GM21717 (cell line): ENCODE measurements around the gene ZNF821.
"Not testable (repeated sequence)": the region's sequence is repeated elsewhere in the genome, so short reads cannot be mapped to it uniquely, and the experiment has no call there.

Source experiments
- ATAC-seq: cut with Tn5 transposase; IDR thresholded peaks from one replicate; pipeline ENCODE4 v1.9.1; 2021; ENCODE audit warnings: mild to moderate bottlenecking, moderate library complexity; ENCODE audit not compliant: unreplicated experiment

The ZNF821 gene

DNA sequence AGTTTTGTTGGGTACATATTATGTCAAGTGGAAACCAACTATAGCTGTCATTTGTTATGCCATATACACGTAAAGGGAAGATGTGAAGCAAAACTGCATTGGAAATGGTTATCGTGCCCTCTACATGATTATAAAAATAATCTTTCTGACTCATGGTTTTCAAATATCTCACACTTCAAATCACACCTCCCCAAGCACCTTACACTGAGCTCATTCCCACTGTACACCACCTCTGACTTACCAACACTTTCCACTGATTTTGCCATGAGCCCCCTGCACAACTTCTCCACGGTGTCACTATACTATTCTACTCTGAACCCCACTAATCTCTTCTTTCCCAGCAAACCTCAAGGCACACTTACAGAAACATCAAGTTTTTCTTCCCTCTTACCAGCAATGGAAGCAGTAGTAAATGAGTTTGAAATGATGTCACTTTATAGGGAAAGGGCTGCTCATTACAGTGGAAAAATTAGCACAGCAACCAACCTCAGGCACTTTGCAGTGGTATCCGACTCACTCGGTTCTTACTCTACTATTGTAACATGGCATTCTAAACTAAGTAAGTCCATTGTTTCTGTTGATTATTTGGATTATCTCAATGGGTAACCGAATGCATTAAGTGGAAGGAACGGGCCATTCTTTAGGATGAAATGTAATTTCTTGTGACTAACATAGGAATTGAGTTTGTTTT is 18.7 kb downstream of the ZNF821 start:
- ATAC-seq: no peak

DNA sequence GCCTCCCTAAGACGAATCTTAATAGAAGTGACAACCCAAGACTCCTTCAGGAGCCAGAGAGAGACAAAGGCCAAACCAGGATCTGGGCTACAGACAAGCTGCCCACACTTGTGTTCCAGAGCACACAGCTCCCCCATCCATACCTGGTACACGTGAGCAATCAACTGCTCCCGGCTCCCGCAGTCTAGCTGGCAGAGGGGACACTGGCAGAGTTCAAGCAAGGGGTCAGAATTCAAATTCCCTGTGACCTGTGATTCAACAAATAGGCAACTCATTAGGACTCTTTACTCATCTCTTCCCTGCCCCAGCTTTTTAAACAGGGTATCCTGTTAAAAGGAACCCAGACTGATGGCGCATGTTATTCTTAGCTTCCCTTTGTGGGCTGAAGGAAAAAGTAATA is 20.0 kb downstream of the ZNF821 start:
- ATAC-seq: no peak

- no peak for ATAC-seq
These were observed 24.0 kb downstream of the ZNF821 start for GRCh38 chr16:71859762-71860521.

- ATAC-seq: no peak
These were observed 27.9 kb downstream of the ZNF821 start for GRCh38 chr16:71855937-71856662.

GRCh38 chr16:71854369-71854948 is 29.5 kb downstream of the ZNF821 start:
- ATAC-seq: no peak

DNA sequence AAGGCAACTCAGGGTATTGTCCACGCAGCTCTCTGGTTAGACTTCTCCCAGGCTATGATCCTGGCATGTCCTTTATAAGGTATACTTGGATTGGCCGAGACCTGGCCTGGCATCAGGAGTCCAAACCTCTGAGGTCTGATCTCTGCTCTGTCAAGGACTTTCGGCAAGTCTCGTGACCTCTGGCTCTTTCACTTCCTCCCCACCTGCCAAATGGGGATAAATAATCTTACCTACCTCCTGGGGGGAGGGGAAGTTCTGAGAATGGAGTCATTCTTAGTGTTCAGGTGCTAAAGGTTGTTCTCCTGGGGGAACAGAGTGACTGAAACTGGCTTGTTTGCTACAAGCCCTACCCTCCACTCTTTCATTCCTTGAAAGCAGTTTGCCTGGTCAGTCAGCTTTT is 30.6 kb downstream of the ZNF821 start:
- peak; percentile 53 for ATAC-seq

DNA sequence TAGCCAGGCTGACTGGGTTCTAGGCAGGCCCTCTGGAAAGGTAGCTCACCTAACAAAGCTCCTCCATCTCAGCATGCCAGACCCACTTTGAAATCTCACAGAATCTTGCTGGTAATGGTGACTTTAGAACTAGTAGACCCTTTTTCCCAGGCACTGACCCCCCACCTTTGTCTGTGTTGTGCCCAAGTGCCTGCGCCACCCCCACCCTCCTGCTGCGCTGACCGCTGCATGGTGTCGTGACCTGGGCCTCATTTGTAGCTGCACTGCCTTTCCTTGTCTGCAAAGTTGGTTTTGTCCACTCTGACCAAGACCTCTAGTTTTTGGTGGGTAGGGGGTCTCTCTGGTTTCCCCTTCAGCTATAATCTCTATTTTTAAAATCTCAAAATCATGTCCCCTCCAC is 31.4 kb downstream of the ZNF821 start:
- no peak for ATAC-seq

DNA sequence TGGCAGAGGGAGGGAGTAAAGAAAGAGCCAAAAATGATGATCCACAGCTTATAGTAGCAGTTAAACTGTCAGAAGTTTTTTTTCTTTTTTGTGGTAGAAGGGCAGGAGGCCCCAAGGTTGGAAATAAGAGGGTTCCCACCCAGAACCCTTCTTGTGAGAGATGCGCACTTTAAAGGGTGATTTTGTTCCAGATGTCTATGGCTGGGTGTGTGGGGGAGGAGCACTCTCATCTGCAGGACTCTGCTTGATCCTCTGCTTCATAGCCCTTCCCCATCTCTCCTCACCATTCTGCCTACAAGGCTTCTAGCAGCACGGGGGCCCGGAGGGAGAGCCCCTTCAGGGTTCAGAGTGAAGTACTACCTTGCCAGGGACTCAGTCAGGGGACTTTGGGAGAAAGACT is 31.8 kb downstream of the ZNF821 start:
- ATAC-seq: no peak

GRCh38 chr16:71851746-71852145 is 32.2 kb downstream of the ZNF821 start:
- no peak for ATAC-seq

DNA sequence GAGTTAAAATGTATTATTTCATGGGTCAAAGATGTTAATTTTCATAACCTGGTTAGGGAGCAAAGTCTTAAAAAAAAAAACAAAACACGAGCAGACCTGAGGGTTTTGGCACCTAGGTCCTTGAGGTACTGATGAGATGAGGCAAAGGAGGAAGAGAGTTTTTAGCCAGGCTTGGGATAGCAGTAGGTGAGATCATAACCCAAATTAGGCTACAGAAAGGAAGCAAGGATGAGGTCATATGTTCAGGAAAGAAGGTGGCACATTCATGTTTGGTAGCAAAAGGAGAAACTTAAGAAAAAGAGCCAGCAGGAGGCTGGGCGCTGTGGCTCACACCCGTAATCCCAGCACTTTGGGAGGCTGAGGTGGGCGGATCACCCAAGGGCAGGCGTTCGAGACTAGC is 35.4 kb downstream of the ZNF821 start:
- ATAC-seq: no peak

DNA sequence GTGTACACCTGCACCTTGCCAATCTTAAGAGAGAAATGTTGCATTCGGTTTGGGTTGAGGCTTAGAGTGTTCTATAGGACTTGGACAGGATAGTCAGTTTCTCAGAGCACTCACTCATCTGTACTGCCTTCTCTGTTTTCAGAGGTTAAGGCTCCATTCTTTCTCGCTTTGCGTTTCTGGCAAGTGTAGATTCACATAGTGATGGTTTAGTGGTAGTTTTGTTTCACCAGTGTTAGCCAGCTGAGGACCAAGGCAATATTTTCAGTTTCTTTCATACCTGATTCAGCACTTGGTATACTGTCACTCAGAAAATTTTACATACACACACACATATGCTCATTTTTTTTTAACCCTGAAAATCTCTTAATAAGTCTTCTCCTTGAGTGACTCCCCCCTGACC is 36.9 kb downstream of the ZNF821 start:
- ATAC-seq: no peak

DNA sequence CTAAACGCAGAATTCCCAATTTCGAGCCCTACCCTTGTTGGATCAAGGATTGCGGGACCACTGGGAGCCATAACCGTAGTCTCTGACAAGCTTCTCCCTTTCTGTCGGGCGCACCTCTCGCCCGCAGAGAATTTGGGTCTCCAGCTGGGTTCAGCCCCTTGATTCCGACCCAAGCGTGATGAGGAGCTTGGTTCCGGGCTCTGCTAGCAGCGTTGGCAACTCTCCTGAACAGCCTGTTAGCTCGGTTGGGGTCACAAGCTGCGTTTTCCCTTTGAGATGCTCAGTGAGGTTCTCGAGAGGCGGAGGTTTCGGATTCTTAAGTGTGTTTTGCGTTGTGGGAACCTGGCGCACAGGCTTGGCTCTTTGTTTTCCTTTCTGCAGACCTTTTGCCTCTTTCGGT is 37.6 kb downstream of the ZNF821 start:
- peak; percentile 14 for ATAC-seq

DNA sequence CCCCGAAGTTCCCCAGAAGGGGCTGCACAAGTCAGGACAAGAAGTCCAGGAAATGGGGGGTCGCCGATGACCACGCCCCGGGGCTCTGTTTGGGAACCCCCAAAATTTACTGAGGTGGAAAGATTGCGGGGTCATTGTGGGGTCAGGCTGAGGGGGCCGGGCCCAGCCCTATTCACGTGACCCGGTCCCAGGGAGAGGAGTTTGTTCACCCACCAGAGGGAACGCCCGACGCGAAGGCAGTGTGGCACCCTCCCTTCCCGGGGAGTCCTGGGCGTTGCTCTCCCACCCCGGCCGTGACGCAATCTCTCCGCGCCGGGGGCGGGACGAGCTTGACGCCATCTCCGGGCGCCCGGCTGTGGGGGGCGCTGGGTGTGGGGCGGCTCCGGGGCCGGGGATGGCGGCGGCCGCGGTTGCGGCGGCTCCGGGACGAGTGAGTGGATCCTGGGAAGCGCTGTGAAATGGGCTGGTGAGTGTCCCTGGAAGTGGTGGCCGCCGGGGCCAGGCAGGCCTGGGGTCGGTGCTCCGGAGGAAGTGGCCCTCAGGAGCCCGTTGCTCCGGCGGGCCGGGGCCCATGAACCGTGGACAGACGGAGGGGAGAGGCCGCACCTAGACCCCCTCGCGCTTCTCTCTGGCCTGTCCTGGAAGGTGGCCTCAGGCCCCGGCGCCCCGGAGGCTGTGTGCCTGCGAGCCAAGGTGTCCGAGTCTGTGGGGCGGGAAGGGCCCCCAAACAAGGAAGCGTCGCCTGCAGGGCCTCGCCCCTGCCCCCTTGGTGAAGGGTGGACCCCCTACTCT is 38.1 kb downstream of the ZNF821 start, which contains the start of gene ATXN1L:
TSS of gene ATXN1L (plus strand) at position 338 of the 792 bp plus-strand sequence. CDS start 3,765 bp downstream, outside the sequence.
- ATAC-seq: peak; percentile 60

DNA sequence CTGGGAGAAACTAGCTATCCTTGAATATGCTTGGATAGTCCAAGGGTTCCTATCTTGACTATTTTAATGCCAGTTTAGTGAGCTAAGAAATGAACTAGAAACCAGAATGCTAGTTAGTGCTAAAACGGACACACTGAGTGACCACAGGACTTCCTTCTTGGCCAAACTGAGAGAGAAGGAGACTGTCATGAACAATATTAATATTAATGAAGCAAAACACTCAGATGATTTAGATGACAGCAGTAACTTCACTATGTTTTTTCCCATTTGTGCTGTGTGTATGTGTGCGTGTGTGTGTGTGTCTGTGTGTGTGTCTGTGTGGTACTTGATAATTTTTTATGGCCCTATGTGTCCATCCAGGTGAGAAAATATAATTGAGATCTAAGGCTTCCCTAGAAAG is 40.4 kb downstream of the ZNF821 start:
- ATAC-seq: no peak

GRCh38 chr16:71840052-71840451 is 43.9 kb downstream of the ZNF821 start:
- no peak for ATAC-seq

GRCh38 chr16:71837150-71837549 is 46.8 kb downstream of the ZNF821 start:
- ATAC-seq: no peak

GRCh38 chr16:71834291-71834690 is 49.7 kb downstream of the ZNF821 start:
- no peak for ATAC-seq

DNA sequence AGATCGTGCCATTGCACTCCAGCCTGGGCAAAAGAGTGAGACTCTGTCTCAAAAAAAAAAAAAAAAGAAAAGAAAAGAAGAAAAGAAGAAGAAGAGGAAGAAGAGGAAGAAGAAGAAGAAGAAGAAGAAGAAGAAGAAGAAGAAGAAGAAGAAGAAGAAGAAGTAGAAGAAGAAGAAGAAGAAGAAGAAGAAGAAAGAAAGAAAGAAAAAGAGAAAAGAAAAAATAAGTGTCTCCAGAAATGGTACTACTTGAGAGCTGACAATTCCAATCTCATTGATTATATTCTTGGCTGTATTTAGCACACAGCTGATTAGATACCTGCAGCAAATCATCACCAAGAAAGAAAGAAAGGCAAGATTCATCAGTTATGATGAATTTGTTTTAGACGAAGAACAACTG is 51.9 kb downstream of the ZNF821 start:
- ATAC-seq: not testable (repeated sequence)

- not testable (repeated sequence) for ATAC-seq
These were observed 52.3 kb downstream of the ZNF821 start for GRCh38 chr16:71831698-71832097.

DNA sequence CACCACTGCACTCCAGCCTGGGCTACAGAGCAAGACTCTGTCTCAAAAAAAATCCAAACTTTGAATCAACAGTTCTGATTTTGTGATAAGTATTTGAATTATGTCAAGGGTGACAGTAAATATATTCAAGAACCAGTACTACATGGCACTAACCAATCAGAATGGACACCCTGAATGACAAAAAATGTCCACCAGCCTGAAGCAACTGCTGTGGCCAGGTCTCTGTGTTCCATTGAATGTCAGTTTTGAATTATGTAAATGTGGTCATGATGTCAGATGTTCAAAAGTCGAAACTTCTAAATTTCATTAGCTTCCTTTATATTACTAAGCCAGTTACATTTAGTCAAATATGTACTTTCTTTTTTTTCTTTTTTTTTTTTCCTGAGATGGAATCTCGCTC is 53.6 kb downstream of the ZNF821 start:
- ATAC-seq: no peak
